ENCODE measurements around the gene CDH4. TPM values are rescaled to one million over a fixed set of nuclear protein-coding genes. Genes with fewer than 3 reads are reported as not detected.

Gene CDH4
- total and polyA plus RNA-seq, 2 of the 13 experiments (the other 11 are each of a cell fraction or from before 2014, with no cell fraction given) = not detected

DNA sequence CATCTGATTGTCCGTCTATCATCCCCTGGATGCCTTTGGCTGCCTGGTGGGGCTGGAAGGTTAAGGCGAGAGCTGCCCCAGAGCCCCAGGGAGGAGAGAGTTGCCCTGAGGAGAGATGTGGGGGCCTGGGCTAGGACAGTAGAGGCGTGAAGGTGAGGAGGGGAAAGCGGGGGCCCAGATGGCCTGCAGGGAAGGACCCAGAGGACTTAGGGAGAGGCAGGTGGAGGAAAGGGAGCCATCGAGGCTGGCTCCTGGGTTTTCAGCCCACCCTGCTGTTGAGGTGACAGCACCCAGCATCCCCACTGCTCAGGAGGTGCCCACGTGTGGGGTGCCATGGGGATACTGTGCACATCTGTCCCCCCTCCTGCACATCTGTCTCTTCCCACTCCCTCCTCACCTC, 539.9 kb downstream of the CDH4 start:
- Histone ChIP-seq H3K4me2 (ENCODE audit: low read depth, low read length) (no peak overlapping the region), H2AFZ (ENCODE audit: low read length) (no peak overlapping the region), H3K4me3 (replicated peaks in 1 of 3; ENCODE audit: insufficient read depth in 1 of 3, low read depth in 2 of 3, low read length in 3 of 3) (no peak overlapping the region), H4K20me1 (ENCODE audit: insufficient read depth, low read length) (peaks cover 2% of the 10 kb centered on the region; the same call in 1 of the 2 replicates), H3K9ac (ENCODE audit: insufficient read depth, low read depth, low read length) (no peak overlapping the region), H3K27me3 (ENCODE audit: control insufficient read depth in 1 of 2, insufficient read depth in 2 of 2, low read length in 2 of 2) (peaks cover 3 to 23% of the 10 kb centered on the region in 2 experiments), H3K9me3 (ENCODE audit: low read length) (no peaks in the 10 kb centered on the region), H3K4me1 (ENCODE audit: insufficient read depth, low read length) (no peaks in the 10 kb centered on the region), H3K27ac (ENCODE audit: extremely low read length, insufficient read depth, low read length) (no peak overlapping the region), H3K36me3 (replicated peaks in 1 of 2; ENCODE audit: control insufficient read depth in 1 of 2, insufficient read depth in 2 of 2, low read length in 2 of 2) (no peaks in the 10 kb centered on the region), H3K79me2 (ENCODE audit: insufficient read depth, low read length) (no peaks in the 10 kb centered on the region)
- in situ Hi-C loops (cut with HindIII; ENCODE audit: extremely low pct_ligation_motif_present, low pct_unique_long_range_greater_than_20kb) (no loop called here), intact Hi-C loops (cut with micrococcal nuclease; ENCODE audit: unreplicated experiment) (no loop called here)
- no TSS peak for BruUV-seq (replicated peaks)
- TF ChIP-seq MYC (CRISPR knock-in tag; IDR thresholded peaks at IDR 0.05; ENCODE audit: borderline replicate concordance) = no peak
- TF ChIP-seq ZNF343 (CRISPR knock-in tag; IDR thresholded peaks at IDR 0.05) = no peak
- TF ChIP-seq, protein P1, sequence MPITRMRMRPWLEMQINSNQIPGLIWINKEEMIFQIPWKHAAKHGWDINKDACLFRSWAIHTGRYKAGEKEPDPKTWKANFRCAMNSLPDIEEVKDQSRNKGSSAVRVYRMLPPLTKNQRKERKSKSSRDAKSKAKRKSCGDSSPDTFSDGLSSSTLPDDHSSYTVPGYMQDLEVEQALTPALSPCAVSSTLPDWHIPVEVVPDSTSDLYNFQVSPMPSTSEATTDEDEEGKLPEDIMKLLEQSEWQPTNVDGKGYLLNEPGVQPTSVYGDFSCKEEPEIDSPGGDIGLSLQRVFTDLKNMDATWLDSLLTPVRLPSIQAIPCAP (CRISPR knock-in tag; IDR thresholded peaks at IDR 0.05; ENCODE audit: low read depth) = no peak
- TF ChIP-seq SP4 (CRISPR knock-in tag; IDR thresholded peaks at IDR 0.05) = no peak
- TF ChIP-seq BRD4 (CRISPR knock-in tag; IDR thresholded peaks at IDR 0.05) = no peak
- 0 out of 2 replicates have a peak, but pooled peaks have one; percentile 3 for TF ChIP-seq PCBP1 (IDR thresholded peaks at IDR 0.05; ENCODE audit: borderline replicate concordance, low read depth, low read length)
- TF ChIP-seq GATA4 (IDR thresholded peaks at IDR 0.05; ENCODE audit: borderline replicate concordance, low read depth) = no peak
- TF ChIP-seq, protein P2, sequence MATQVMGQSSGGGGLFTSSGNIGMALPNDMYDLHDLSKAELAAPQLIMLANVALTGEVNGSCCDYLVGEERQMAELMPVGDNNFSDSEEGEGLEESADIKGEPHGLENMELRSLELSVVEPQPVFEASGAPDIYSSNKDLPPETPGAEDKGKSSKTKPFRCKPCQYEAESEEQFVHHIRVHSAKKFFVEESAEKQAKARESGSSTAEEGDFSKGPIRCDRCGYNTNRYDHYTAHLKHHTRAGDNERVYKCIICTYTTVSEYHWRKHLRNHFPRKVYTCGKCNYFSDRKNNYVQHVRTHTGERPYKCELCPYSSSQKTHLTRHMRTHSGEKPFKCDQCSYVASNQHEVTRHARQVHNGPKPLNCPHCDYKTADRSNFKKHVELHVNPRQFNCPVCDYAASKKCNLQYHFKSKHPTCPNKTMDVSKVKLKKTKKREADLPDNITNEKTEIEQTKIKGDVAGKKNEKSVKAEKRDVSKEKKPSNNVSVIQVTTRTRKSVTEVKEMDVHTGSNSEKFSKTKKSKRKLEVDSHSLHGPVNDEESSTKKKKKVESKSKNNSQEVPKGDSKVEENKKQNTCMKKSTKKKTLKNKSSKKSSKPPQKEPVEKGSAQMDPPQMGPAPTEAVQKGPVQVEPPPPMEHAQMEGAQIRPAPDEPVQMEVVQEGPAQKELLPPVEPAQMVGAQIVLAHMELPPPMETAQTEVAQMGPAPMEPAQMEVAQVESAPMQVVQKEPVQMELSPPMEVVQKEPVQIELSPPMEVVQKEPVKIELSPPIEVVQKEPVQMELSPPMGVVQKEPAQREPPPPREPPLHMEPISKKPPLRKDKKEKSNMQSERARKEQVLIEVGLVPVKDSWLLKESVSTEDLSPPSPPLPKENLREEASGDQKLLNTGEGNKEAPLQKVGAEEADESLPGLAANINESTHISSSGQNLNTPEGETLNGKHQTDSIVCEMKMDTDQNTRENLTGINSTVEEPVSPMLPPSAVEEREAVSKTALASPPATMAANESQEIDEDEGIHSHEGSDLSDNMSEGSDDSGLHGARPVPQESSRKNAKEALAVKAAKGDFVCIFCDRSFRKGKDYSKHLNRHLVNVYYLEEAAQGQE (IDR thresholded peaks at IDR 0.05; ENCODE audit: borderline replicate concordance in 1 of 2, low read depth in 1 of 2, low read length in 2 of 2) = no peak
- FAIRE-seq = no peak
- DNase-seq (ENCODE audit: low spot score) = no peak
- no peak for ATAC-seq
- POLR2A ChIA-PET = no interaction called here
- CTCF ChIA-PET (ENCODE audit: low intra/inter-chr PET ratio, low total read pairs) = no interaction called here
- whole genome bisulfite sequencing (ENCODE audit: low lambda C conversion rate) = 7% methylated on average over 6 of the region's 6 CpGs

Data from HepG2 (cell line).